Measurements from ENCODE around the gene SYVN1. TPM values are rescaled to one million over a fixed set of nuclear protein-coding genes. Genes with fewer than 3 reads are reported as not detected.

Gene SYVN1
- total RNA-seq, 2 experiments from 2014 or later: 89.1 to 96.8 TPM

- POLR2A ChIA-PET: interaction anchor here (1.1 to 6.5 kb wide), 5 partner anchors 8 to 96 kb away, joined by 3 to 91 read pairs (median 50); partner anchors contain the start of genes ARL2, FAU, MRPL49 and SYVN1
- intact Hi-C loops (cut with DNase I, micrococcal nuclease): loop anchor here (1.0 to 10.0 kb wide), 5 partner anchors 9 to 415 kb away; partner anchors contain the start of genes VPS51 (in 2 of the 2), CAPN1 (in 1 of the 2), MAP4K2 (in 1 of the 2) and SCYL1 (in 1 of the 2)
- Mint-ChIP-seq H3K36me3 (ENCODE audit: low read depth) (peaks cover 48% of the 10 kb centered on the region), H3K27ac (peak overlapping the region; percentile 92), H3K4me3 (peak overlapping the region; percentile 32), H3K27me3 (no peaks in the 10 kb centered on the region), H3K9me3 (no peaks in the 10 kb centered on the region), H3K4me1 (ENCODE audit: low read depth) (peaks cover 36% of the 10 kb centered on the region)
- CTCF ChIA-PET: interaction anchor here (1.0 to 4.1 kb wide), 15 partner anchors 10 to 249 kb away, joined by 3 to 58 read pairs (median 5); partner anchors contain the start of genes ARL2, FAU, MRPL49 and VPS51
- peak overlapping the region; percentile 33 to 43 for H3K27ac ChIP-seq (ENCODE audit: low read depth in 1 of 2, low read length in 2 of 2)
- no peak for TF ChIP-seq CTCF (IDR thresholded peaks at IDR 0.05)
- DNase-seq (peak in 1 of 14 experiments; percentile 46), ATAC-seq (ENCODE audit: poor library complexity) (no peak)
- no peaks in the 10 kb centered on the region for H3K9me3 ChIP-seq (ENCODE audit: control insufficient read depth in 1 of 2, insufficient read depth in 1 of 2, low read length in 2 of 2)
- no peak overlapping the region for H3K4me3 ChIP-seq (ENCODE audit: low read length)
- H3K4me1 ChIP-seq (ENCODE audit: insufficient read depth, low read length): peaks cover 40% of the 10 kb centered on the region
- H3K36me3 ChIP-seq (ENCODE audit: insufficient read depth, low read length): peaks cover 41% of the 10 kb centered on the region
- H3K27me3 ChIP-seq (ENCODE audit: control insufficient read depth in 1 of 2, insufficient read depth in 2 of 2, low read length in 2 of 2): no peaks in the 10 kb centered on the region
These were observed 24.8 kb downstream of the SYVN1 start for GRCh38 chr11:65109231-65110198.

- POLR2A ChIA-PET: interaction anchor here (2.1 to 6.5 kb wide), 2 partner anchors 9 to 12 kb away, joined by 5 to 91 read pairs; partner anchors contain the start of genes VPS51 and ZNHIT2
- no peak overlapping the region for H3K27ac ChIP-seq (ENCODE audit: low read depth in 1 of 2, low read length in 2 of 2)
- H3K4me1 Mint-ChIP-seq (ENCODE audit: low read depth): peaks cover 30% of the 10 kb centered on the region
- no peak for TF ChIP-seq CTCF (IDR thresholded peaks at IDR 0.05)
- CTCF ChIA-PET: interaction anchor here (2.2 kb wide), 1 partner anchor 11 kb away, joined by 23 read pairs; the partner anchor contains the start of genes FAU, MRPL49 and ZNHIT2
- H3K36me3 ChIP-seq (ENCODE audit: insufficient read depth, low read length): peaks cover 42% of the 10 kb centered on the region
- no peaks in the 10 kb centered on the region for H3K9me3 Mint-ChIP-seq
- H3K27ac Mint-ChIP-seq: no peak overlapping the region
- no peak overlapping the region for H3K4me3 Mint-ChIP-seq
- H3K4me3 ChIP-seq (ENCODE audit: low read length): no peak overlapping the region
- H3K36me3 Mint-ChIP-seq (ENCODE audit: low read depth): peaks cover 54% of the 10 kb centered on the region
- no peaks in the 10 kb centered on the region for H3K27me3 Mint-ChIP-seq
- peaks cover 37% of the 10 kb centered on the region for H3K4me1 ChIP-seq (ENCODE audit: insufficient read depth, low read length)
- DNase-seq: peak in 1 of 14 experiments; percentile 36
- intact Hi-C loops (cut with DNase I, micrococcal nuclease): no loop called here
- ATAC-seq (ENCODE audit: poor library complexity): no peak
- H3K9me3 ChIP-seq (ENCODE audit: control insufficient read depth in 1 of 2, insufficient read depth in 1 of 2, low read length in 2 of 2): no peaks in the 10 kb centered on the region
- no peaks in the 10 kb centered on the region for H3K27me3 ChIP-seq (ENCODE audit: control insufficient read depth in 1 of 2, insufficient read depth in 2 of 2, low read length in 2 of 2)
These were observed 25.7 kb downstream of the SYVN1 start for GRCh38 chr11:65108469-65109123.

DNA sequence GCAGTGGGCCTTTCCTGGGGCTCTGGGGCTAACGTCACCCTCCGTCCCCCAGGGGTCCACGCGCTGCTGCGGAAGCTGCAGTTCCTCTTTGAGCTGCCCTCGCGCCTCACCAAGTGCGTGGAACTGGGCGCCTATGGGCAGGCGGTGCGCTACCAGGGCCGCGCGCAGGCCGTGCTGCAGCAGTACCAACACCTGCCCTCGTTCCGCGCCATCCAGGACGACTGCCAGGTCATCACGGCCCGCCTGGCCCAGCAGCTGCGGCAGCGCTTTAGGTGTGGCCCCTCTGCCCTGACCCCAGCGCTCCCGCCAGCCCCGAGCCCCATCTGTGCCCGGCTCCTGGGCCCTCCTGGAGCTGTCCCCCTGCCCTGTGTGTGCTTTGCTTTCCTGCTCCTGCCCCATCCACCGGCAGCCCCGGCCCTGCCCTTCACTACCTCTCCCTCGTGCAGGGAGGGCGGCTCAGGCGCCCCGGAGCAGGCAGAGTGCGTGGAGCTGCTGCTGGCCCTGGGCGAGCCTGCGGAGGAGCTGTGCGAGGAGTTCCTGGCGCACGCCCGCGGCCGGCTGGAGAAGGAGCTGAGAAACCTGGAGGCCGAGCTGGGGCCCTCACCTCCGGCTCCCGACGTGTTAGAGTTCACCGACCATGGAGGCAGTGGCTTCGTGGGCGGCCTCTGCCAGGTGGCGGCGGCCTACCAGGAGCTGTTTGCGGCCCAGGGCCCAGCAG is 26.4 kb downstream of the SYVN1 start:
- Mint-ChIP-seq H3K27me3 (no peaks in the 10 kb centered on the region), H3K36me3 (ENCODE audit: low read depth) (peaks cover 57% of the 10 kb centered on the region), H3K9me3 (no peaks in the 10 kb centered on the region), H3K4me3 (no peak overlapping the region), H3K27ac (no peak overlapping the region), H3K4me1 (ENCODE audit: low read depth) (peaks cover 23% of the 10 kb centered on the region)
- H3K9me3 ChIP-seq (ENCODE audit: control insufficient read depth in 1 of 2, insufficient read depth in 1 of 2, low read length in 2 of 2): no peaks in the 10 kb centered on the region
- H3K27ac ChIP-seq (ENCODE audit: low read depth in 1 of 2, low read length in 2 of 2): no peak overlapping the region
- no peaks in the 10 kb centered on the region for H3K27me3 ChIP-seq (ENCODE audit: control insufficient read depth in 1 of 2, insufficient read depth in 2 of 2, low read length in 2 of 2)
- H3K36me3 ChIP-seq (ENCODE audit: insufficient read depth, low read length): peaks cover 45% of the 10 kb centered on the region
- intact Hi-C loops (cut with DNase I, micrococcal nuclease): no loop called here
- ChIA-PET POLR2A (interaction anchor here (2.1 to 6.5 kb wide), 2 partner anchors 10 to 11 kb away, joined by 5 to 91 read pairs; partner anchors contain the start of genes VPS51 and ZNHIT2), CTCF (no interaction called here)
- ATAC-seq (ENCODE audit: poor library complexity): no peak
- peaks cover 30% of the 10 kb centered on the region for H3K4me1 ChIP-seq (ENCODE audit: insufficient read depth, low read length)
- no peak overlapping the region for H3K4me3 ChIP-seq (ENCODE audit: low read length)
- peak in 1 of 14 experiments; percentile 31 for DNase-seq
- no peak for TF ChIP-seq CTCF (IDR thresholded peaks at IDR 0.05)

Measured in CD4-positive, alpha-beta T cell (primary cell).